OCI-LY7 (cell line): ENCODE data around the gene CEP152. TPM values are rescaled to one million over a fixed set of nuclear protein-coding genes. Genes with fewer than 3 reads are reported as not detected.

Experiments used
- BruUV-seq: library from RNA; stranded (reverse); fragments of 400-500 nt; replicated peaks from 2 replicates; lab custom pipeline; 2021; lab: Mats Ljungman, UMichigan
- CTCF ChIA-PET: fragments of 300-600 bp; sonication (Branson Sonifier 250); formaldehyde crosslinking; loops from one replicate; lab custom pipeline; 2022; ENCODE audit warnings: antibody characterized with exemption; ENCODE audit not compliant: unreplicated experiment; lab: Charles Lee
- POLR2A ChIA-PET: fragments of 300-600 bp; sonication (Branson Sonifier 250); formaldehyde crosslinking; loops from one replicate; lab custom pipeline; 2022; ENCODE audit warnings: antibody characterized with exemption; lab: Charles Lee
- DNase-seq: peaks from one replicate; pipeline ENCODE4 v3.0.0-alpha.2; 2015; ENCODE audit warnings: low spot score
- H2AFZ ChIP-seq: fragments of 200-600 bp; sonication (generic), shearing (Covaris generic); 2 replicates; pipeline ENCODE4 v1.6.1; 2014; ENCODE audit warnings: mild to moderate bottlenecking, antibody characterized with exemption, low read length, moderate library complexity
- H3K27ac ChIP-seq: fragments of 200-600 bp; sonication (generic); 2 replicates; pipeline ENCODE4 v1.5.1; 2014; ENCODE audit warnings: mixed run types, low read depth, mild to moderate bottlenecking, moderate library complexity, low read length, inconsistent platforms; ENCODE audit not compliant: poor library complexity, severe bottlenecking
- H3K36me3 ChIP-seq: fragments of 200-600 bp; sonication (generic); 2 replicates; pipeline ENCODE4 v1.6.1; 2014; ENCODE audit warnings: mild to moderate bottlenecking, antibody characterized with exemption, low read length, moderate library complexity, mixed read lengths; ENCODE audit not compliant: insufficient read depth
- H3K4me1 ChIP-seq: fragments of 200-600 bp; sonication (generic); 2 replicates; pipeline ENCODE4 v1.5.1; 2014; ENCODE audit warnings: mild to moderate bottlenecking, low read length; ENCODE audit not compliant: insufficient read depth, poor library complexity, severe bottlenecking
- H3K4me2 ChIP-seq: fragments of 200-600 bp; sonication (generic); 2 replicates; pipeline ENCODE4 v1.6.1; 2014; ENCODE audit warnings: mild to moderate bottlenecking, low read length
- H3K4me3 ChIP-seq: fragments of 200-600 bp; sonication (generic); 2 replicates; pipeline ENCODE4 v1.5.1; 2014; ENCODE audit warnings: mild to moderate bottlenecking, low read depth, low read length; ENCODE audit not compliant: poor library complexity, severe bottlenecking
- H3K79me2 ChIP-seq: fragments of 200-600 bp; sonication (generic); 2 replicates; pipeline ENCODE4 v1.6.1; 2016; ENCODE audit warnings: low read depth, mild to moderate bottlenecking, low read length, moderate library complexity, mixed read lengths; ENCODE audit not compliant: insufficient read depth
- H3K9me2 ChIP-seq: fragments of 200-600 bp; sonication (generic); 2 replicates; pipeline ENCODE4 v1.6.1; 2016; ENCODE audit warnings: mild to moderate bottlenecking, low read length, mixed read lengths; ENCODE audit not compliant: insufficient read depth
- H3K9me3 ChIP-seq: fragments of 200-600 bp; sonication (generic); 2 replicates; pipeline ENCODE4 v1.6.1; 2014; ENCODE audit warnings: mild to moderate bottlenecking, mixed run types, low read length, mixed read lengths
- H4K20me1 ChIP-seq: fragments of 200-600 bp; sonication (generic); 2 replicates; pipeline ENCODE4 v1.6.1; 2014; ENCODE audit warnings: mild to moderate bottlenecking, antibody characterized with exemption, low read length, moderate library complexity, mixed read lengths; ENCODE audit not compliant: insufficient read depth
- EZH2phosphoT487 ChIP-seq: fragments of 200-600 bp; sonication (generic); IDR thresholded peaks from 2 replicates; pipeline ENCODE4 v1.6.1; 2018; ENCODE audit warnings: low read depth, borderline replicate concordance, mild to moderate bottlenecking, mixed run types, antibody characterized with exemption, low read length, moderate library complexity, mixed read lengths
- intact Hi-C: fragments of 100-400 bp; cut with micrococcal nuclease; formaldehyde crosslinking; loops from one replicate; pipeline ENCODE4 v1.10.0; 2022; ENCODE audit not compliant: unreplicated experiment
- total RNA-seq, 2 experiments: library from RNA; depleted of rRNA in 1 of 2; stranded (reverse); fragments of >200 nt in 1 of 2; shearing (Covaris generic) in 1 of 2; gene quantifications; 2 replicates each; pipeline ENCODE4 v1.2.3, GENCODE V29; 2014 to 2022
- TF ChIP-seq, protein P1 (sequence below): fragments of 200-600 bp; sonication (generic); conservative IDR thresholded peaks from 2 replicates; pipeline ENCODE4 v1.5.1; 2014; ENCODE audit warnings: mild to moderate bottlenecking, antibody characterized with exemption, low read length, moderate library complexity, mixed read lengths

Gene CEP152
- total RNA-seq, 2 experiments from 2014 or later, result 37.6 to 44.9 TPM

DNA sequence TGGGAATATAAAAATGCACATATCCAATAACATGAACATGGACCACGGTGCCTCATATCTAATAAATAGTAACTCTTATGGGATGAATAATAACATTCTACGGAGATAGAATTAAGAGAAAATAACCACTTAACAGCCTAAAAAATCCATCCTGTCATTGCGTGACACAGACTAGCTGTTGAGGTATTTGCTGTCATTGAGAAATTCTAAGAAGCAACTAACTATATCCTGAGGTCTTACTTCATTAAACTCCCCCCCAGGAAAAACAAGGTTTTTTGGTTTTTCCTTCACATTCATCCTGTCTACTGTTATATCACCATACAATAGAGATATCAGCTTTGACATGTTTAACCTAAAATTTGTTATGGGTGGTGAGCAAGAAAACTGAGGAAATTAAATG, 14.3 kb downstream of the CEP152 start:
- intact Hi-C loops, result no loop called here
- Histone ChIP-seq H2AFZ (no peak overlapping the region), H3K4me2 (no peak overlapping the region), H3K9me3 (no peaks in the 10 kb centered on the region), H3K4me1 (no peaks in the 10 kb centered on the region), H3K36me3 (peaks cover 82% of the 10 kb centered on the region), H3K4me3 (no peak overlapping the region), H3K27ac (no peak overlapping the region), H4K20me1 (peaks cover 6% of the 10 kb centered on the region), H3K9me2 (no peaks in the 10 kb centered on the region), H3K79me2 (peaks cover 34% of the 10 kb centered on the region; the same call in 1 of the 2 replicates)
- DNase-seq, result no peak
- ChIA-PET CTCF (no interaction called here), POLR2A (no interaction called here)
- BruUV-seq, result no TSS peak
- TF ChIP-seq EZH2phosphoT487, result no peak
- TF ChIP-seq, protein P1, sequence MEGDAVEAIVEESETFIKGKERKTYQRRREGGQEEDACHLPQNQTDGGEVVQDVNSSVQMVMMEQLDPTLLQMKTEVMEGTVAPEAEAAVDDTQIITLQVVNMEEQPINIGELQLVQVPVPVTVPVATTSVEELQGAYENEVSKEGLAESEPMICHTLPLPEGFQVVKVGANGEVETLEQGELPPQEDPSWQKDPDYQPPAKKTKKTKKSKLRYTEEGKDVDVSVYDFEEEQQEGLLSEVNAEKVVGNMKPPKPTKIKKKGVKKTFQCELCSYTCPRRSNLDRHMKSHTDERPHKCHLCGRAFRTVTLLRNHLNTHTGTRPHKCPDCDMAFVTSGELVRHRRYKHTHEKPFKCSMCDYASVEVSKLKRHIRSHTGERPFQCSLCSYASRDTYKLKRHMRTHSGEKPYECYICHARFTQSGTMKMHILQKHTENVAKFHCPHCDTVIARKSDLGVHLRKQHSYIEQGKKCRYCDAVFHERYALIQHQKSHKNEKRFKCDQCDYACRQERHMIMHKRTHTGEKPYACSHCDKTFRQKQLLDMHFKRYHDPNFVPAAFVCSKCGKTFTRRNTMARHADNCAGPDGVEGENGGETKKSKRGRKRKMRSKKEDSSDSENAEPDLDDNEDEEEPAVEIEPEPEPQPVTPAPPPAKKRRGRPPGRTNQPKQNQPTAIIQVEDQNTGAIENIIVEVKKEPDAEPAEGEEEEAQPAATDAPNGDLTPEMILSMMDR, result no peak

DNA sequence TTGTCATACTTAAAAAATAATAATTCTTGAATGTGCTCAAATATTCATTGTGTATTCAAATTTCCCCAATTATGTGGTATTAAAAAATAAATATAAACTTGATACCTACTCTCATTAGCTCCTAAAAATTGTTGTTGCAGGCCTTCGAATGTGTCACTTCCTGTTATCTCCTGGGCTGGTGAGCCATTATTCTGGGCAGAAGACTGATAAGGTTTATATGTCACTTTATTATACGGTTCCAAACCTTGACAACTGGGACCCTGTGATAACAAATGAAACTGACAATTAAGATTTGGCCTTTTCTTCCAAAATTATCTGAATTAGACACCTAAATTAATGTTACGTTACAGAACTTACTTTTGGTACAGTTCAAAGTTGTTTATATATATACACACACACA, 15.0 kb downstream of the CEP152 start:
- no peaks in the 10 kb centered on the region for H3K9me2 ChIP-seq
- peaks cover 86% of the 10 kb centered on the region for H3K36me3 ChIP-seq
- no peak overlapping the region for H2AFZ ChIP-seq
- intact Hi-C loops, result no loop called here
- CTCF ChIA-PET, result no interaction called here
- H3K4me1 ChIP-seq, result no peaks in the 10 kb centered on the region
- TF ChIP-seq, protein P1, result no peak
- no peak for TF ChIP-seq EZH2phosphoT487
- no peak for DNase-seq
- H3K79me2 ChIP-seq, result peaks cover 28% of the 10 kb centered on the region; the same call in 1 of the 2 replicates
- no peak overlapping the region for H3K27ac ChIP-seq
- H3K4me2 ChIP-seq, result no peak overlapping the region
- POLR2A ChIA-PET, result no interaction called here
- no peak overlapping the region for H3K4me3 ChIP-seq
- H4K20me1 ChIP-seq, result peaks cover 4% of the 10 kb centered on the region
- no peaks in the 10 kb centered on the region for H3K9me3 ChIP-seq
- no TSS peak for BruUV-seq

GRCh38 chr15:48794697-48795134, 16.2 kb downstream of the CEP152 start:
- Histone ChIP-seq H3K4me3 (no peak overlapping the region), H3K36me3 (peaks cover 86% of the 10 kb centered on the region), H3K9me2 (no peaks in the 10 kb centered on the region), H3K4me1 (no peaks in the 10 kb centered on the region), H2AFZ (no peak overlapping the region), H3K79me2 (peaks cover 16% of the 10 kb centered on the region; the same call in 1 of the 2 replicates), H3K9me3 (no peaks in the 10 kb centered on the region), H3K4me2 (no peak overlapping the region), H3K27ac (no peak overlapping the region), H4K20me1 (no peaks in the 10 kb centered on the region)
- no peak for DNase-seq
- intact Hi-C loops, result no loop called here
- no TSS peak for BruUV-seq
- POLR2A ChIA-PET, result no interaction called here
- TF ChIP-seq, protein P1, result no peak
- TF ChIP-seq EZH2phosphoT487, result no peak
- CTCF ChIA-PET, result no interaction called here
